Erythroblast (primary cell): ENCODE data around the gene LHFPL6.

ENCODE experiments used
- GATA1 ChIP-seq: IDR thresholded peaks from 2 replicates; pipeline ENCODE4 v1.6.1; 2011; ENCODE audit warnings: low read depth, mild to moderate bottlenecking, control low read depth, low read length, moderate library complexity
- POLR2A ChIP-seq: IDR thresholded peaks from 2 replicates; pipeline ENCODE4 v1.6.1; 2011; ENCODE audit warnings: mild to moderate bottlenecking, low read length

- TF ChIP-seq POLR2A (no peak), GATA1 (no peak)
These were observed 97.8 kb downstream of the LHFPL6 start for GRCh38 chr13:39505151-39505550.
